Left ventricle myocardium inferior (tissue), 1 donor: ENCODE measurements around the gene KAZN. TPM values are rescaled to one million over a fixed set of nuclear protein-coding genes. Genes with fewer than 3 reads are reported as not detected.

Experiments used
- DNase-seq: peaks from one replicate; pipeline ENCODE4 v3.0.0-alpha.2; 2020
- H3K27ac ChIP-seq: fragments of 200-600 bp; replicated peaks from 2 replicates; pipeline ENCODE4 v1.8.0; 2021
- H3K27me3 ChIP-seq: fragments of 200-600 bp; 2 replicates; pipeline ENCODE4 v1.8.0; 2021; ENCODE audit warnings: low read depth
- H3K36me3 ChIP-seq: fragments of 200-600 bp; 2 replicates; pipeline ENCODE4 v1.8.0; 2021
- H3K4me1 ChIP-seq: fragments of 200-600 bp; 2 replicates; pipeline ENCODE4 v1.8.0; 2021
- H3K4me3 ChIP-seq: fragments of 200-600 bp; 2 replicates; pipeline ENCODE4 v1.8.0; 2021; ENCODE audit warnings: mild to moderate bottlenecking, moderate library complexity
- H3K9me3 ChIP-seq: fragments of 200-600 bp; replicated peaks from 2 replicates; pipeline ENCODE4 v1.8.0; 2021
- CTCF ChIP-seq: fragments of 200-600 bp; IDR thresholded peaks from 2 replicates; pipeline ENCODE4 v1.8.0; 2021; ENCODE audit warnings: antibody characterized with exemption, mild to moderate bottlenecking, borderline replicate concordance
- intact Hi-C: fragments of 100-400 bp; cut with micrococcal nuclease; formaldehyde crosslinking; loops from one replicate; pipeline ENCODE4 v1.11.0; 2022
- total RNA-seq: library from RNA; stranded (reverse); fragmentation: NEBNext Ultra II Directional; extraction: Animal tissue kit (Norgen Biotek cat#: 25700); gene quantifications from one replicate; pipeline ENCODE4 v1.2.1, GENCODE V29; 2021
- donor health status: DM: no; HTN: yes; CAD: no; lungs with severe emphysema.

Gene KAZN
- total RNA-seq, 1 donor from 2014 or later: 2.2 TPM

GRCh38 chr1:14778541-14778897 lies 180.0 kb downstream of the KAZN start:
- no peak overlapping the region for H3K27ac ChIP-seq
- H3K27me3 ChIP-seq: peaks cover 6% of the 10 kb centered on the region
- no peak for DNase-seq
- intact Hi-C loops: no loop called here
- no peak for TF ChIP-seq CTCF
- H3K9me3 ChIP-seq: no peaks in the 10 kb centered on the region
- no peaks in the 10 kb centered on the region for H3K4me1 ChIP-seq
- no peak overlapping the region for H3K4me3 ChIP-seq
- no peaks in the 10 kb centered on the region for H3K36me3 ChIP-seq

- H3K9me3 ChIP-seq: no peaks in the 10 kb centered on the region
- H3K4me3 ChIP-seq: no peak overlapping the region
- H3K36me3 ChIP-seq: no peaks in the 10 kb centered on the region
- intact Hi-C loops: no loop called here
- peaks cover 12% of the 10 kb centered on the region for H3K27me3 ChIP-seq
- H3K4me1 ChIP-seq: no peaks in the 10 kb centered on the region
- TF ChIP-seq CTCF: peak; percentile 77
- no peak overlapping the region for H3K27ac ChIP-seq
- no peak for DNase-seq
Observed at GRCh38 chr1:14778898-14779865, 180.7 kb downstream of the KAZN start.

- H3K4me3 ChIP-seq: no peak overlapping the region
- TF ChIP-seq CTCF: no peak
- H3K27me3 ChIP-seq: peaks cover 23% of the 10 kb centered on the region
- no peak for DNase-seq
- intact Hi-C loops: loop anchor here (10.0 kb wide), 1 partner anchor 265 kb away; no protein-coding TSS in a partner anchor
- H3K9me3 ChIP-seq: no peaks in the 10 kb centered on the region
- no peaks in the 10 kb centered on the region for H3K36me3 ChIP-seq
- no peaks in the 10 kb centered on the region for H3K4me1 ChIP-seq
- H3K27ac ChIP-seq: no peak overlapping the region
Observed at GRCh38 chr1:14780271-14780670, 181.8 kb downstream of the KAZN start.

GRCh38 chr1:14781811-14782210 lies 183.3 kb downstream of the KAZN start:
- Histone ChIP-seq H3K36me3 (no peaks in the 10 kb centered on the region), H3K27me3 (peaks cover 33% of the 10 kb centered on the region), H3K4me3 (no peak overlapping the region), H3K4me1 (no peaks in the 10 kb centered on the region), H3K27ac (no peak overlapping the region), H3K9me3 (no peaks in the 10 kb centered on the region)
- no peak for TF ChIP-seq CTCF
- no peak for DNase-seq
- intact Hi-C loops: loop anchor here (10.0 kb wide), 1 partner anchor 263 kb away; no protein-coding TSS in a partner anchor

- H3K4me1 ChIP-seq: no peaks in the 10 kb centered on the region
- H3K4me3 ChIP-seq: no peak overlapping the region
- TF ChIP-seq CTCF: no peak
- H3K9me3 ChIP-seq: no peaks in the 10 kb centered on the region
- no peak for DNase-seq
- no peaks in the 10 kb centered on the region for H3K36me3 ChIP-seq
- intact Hi-C loops: loop anchor here (10.0 kb wide), 1 partner anchor 262 kb away; no protein-coding TSS in a partner anchor
- H3K27ac ChIP-seq: no peak overlapping the region
- H3K27me3 ChIP-seq: peaks cover 33% of the 10 kb centered on the region
Observed at GRCh38 chr1:14782741-14783591, 184.5 kb downstream of the KAZN start.
